Brain microvascular endothelial cell (primary cell): ENCODE measurements around the gene LRRC32.

Experiments used
- DNase-seq: peaks from one replicate; pipeline ENCODE4 v3.0.0-alpha.2; 2020
- H3K27ac ChIP-seq: fragments of 250-450 bp; sonication (Bioruptor Pico); 2 replicates; pipeline ENCODE4 v1.5.1; 2020; ENCODE audit warnings: mild to moderate bottlenecking, moderate library complexity
- H3K27me3 ChIP-seq: fragments of 250-450 bp; sonication (Bioruptor Pico); replicated peaks from 2 replicates; pipeline ENCODE4 v1.5.1; 2020; ENCODE audit warnings: mild to moderate bottlenecking
- H3K36me3 ChIP-seq: fragments of 250-450 bp; sonication (Bioruptor Pico); replicated peaks from 2 replicates; pipeline ENCODE4 v1.5.1; 2020; ENCODE audit warnings: mild to moderate bottlenecking
- H3K4me3 ChIP-seq: 2 replicates; pipeline ENCODE4 v1.5.1; 2011; ENCODE audit warnings: low read depth, mild to moderate bottlenecking, control low read depth, low read length, moderate library complexity
- CTCF ChIP-seq: IDR thresholded peaks from 2 replicates; pipeline ENCODE4 v1.5.1; 2011; ENCODE audit warnings: low read depth, mild to moderate bottlenecking, moderate library complexity, low read length, control low read depth, inconsistent platforms; ENCODE audit errors: missing control alignments
- in situ Hi-C: cut with HindIII; loops from 2 replicates; pipeline ENCODE4 v1.10.0; 2017; ENCODE audit warnings: low sequenced_read_pairs, low pct_ligation_motif_present

LRRC32 gene

GRCh38 chr11:76673176-76674142, 2.9 kb upstream of the LRRC32 start:
- Histone ChIP-seq H3K4me3 (no peak overlapping the region), H3K27me3 (no peaks in the 10 kb centered on the region), H3K36me3 (no peaks in the 10 kb centered on the region), H3K27ac (no peak overlapping the region)
- TF ChIP-seq CTCF, result no peak
- no peak for DNase-seq
- in situ Hi-C loops, result no loop called here

- in situ Hi-C loops, result no loop called here
- no peak for TF ChIP-seq CTCF
- no peak for DNase-seq
- H3K36me3 ChIP-seq, result no peaks in the 10 kb centered on the region
- no peak overlapping the region for H3K27ac ChIP-seq
- no peaks in the 10 kb centered on the region for H3K27me3 ChIP-seq
- H3K4me3 ChIP-seq, result no peak overlapping the region
These were observed 2.1 kb upstream of the LRRC32 start for GRCh38 chr11:76672431-76673175.

GRCh38 chr11:76671626-76672309, 1.2 kb upstream of the LRRC32 start:
- DNase-seq, result no peak
- no peaks in the 10 kb centered on the region for H3K27me3 ChIP-seq
- in situ Hi-C loops, result no loop called here
- H3K27ac ChIP-seq, result no peak overlapping the region
- no peak for TF ChIP-seq CTCF
- no peak overlapping the region for H3K4me3 ChIP-seq
- no peaks in the 10 kb centered on the region for H3K36me3 ChIP-seq

GRCh38 chr11:76671237-76671592, 668 bp upstream of the LRRC32 start:
- in situ Hi-C loops, result no loop called here
- Histone ChIP-seq H3K36me3 (no peaks in the 10 kb centered on the region), H3K4me3 (peak overlapping the region; percentile 50), H3K27me3 (no peaks in the 10 kb centered on the region), H3K27ac (no peak overlapping the region)
- no peak for DNase-seq
- TF ChIP-seq CTCF, result no peak

- no peak for TF ChIP-seq CTCF
- in situ Hi-C loops, result no loop called here
- H3K27me3 ChIP-seq, result no peaks in the 10 kb centered on the region
- peak overlapping the region; percentile 50 for H3K4me3 ChIP-seq
- DNase-seq, result peak; percentile 87
- H3K36me3 ChIP-seq, result no peaks in the 10 kb centered on the region
- H3K27ac ChIP-seq, result peak overlapping the region; percentile 68
These were observed 554 bp downstream of the LRRC32 start for GRCh38 chr11:76669901-76670484.
